Sigmoid colon (tissue), 7 donors: ENCODE measurements around the gene SLC6A11. TPM values are rescaled to one million over a fixed set of nuclear protein-coding genes. Genes with fewer than 3 reads are reported as not detected.

Experiments used
- DNase-seq: peaks from one replicate; pipeline ENCODE4 v3.0.0-alpha.2; 2019
- H3K27ac ChIP-seq, 4 donors: fragments of 200-600 bp; sonication (generic); one replicate each; pipeline ENCODE4 v1.5.1; 2016 to 2019; ENCODE audit warnings: mild to moderate bottlenecking in 1 of 4
- H3K27me3 ChIP-seq, 3 donors: fragments of 200-600 bp; sonication (generic); one replicate each; pipeline ENCODE4 v1.5.1; 2019; ENCODE audit warnings: mild to moderate bottlenecking in 1 of 3
- H3K36me3 ChIP-seq, 4 donors: fragments of 200-600 bp; sonication (generic); one replicate each; pipeline ENCODE4 v1.5.1; 2016 to 2019
- H3K4me1 ChIP-seq, 4 donors: fragments of 200-600 bp; sonication (generic); one replicate each; pipeline ENCODE4 v1.5.1; 2017 to 2019
- H3K4me3 ChIP-seq, 4 donors: fragments of 200-600 bp; sonication (generic); one replicate each; pipeline ENCODE4 v1.5.1; 2017 to 2019; ENCODE audit warnings: mild to moderate bottlenecking in 2 of 4, moderate library complexity in 1 of 4
- H3K9me3 ChIP-seq, 4 donors: fragments of 200-600 bp in 3 of 4; sonication (generic) in 3 of 4; one replicate each; pipeline versions ENCODE4 v1.5.1 to v1.6.1; 2013 to 2019
- CTCF ChIP-seq, 4 experiments: fragments of 450-650 bp in 3 of 4; fragments of 200-600 bp in 1 of 4; IDR thresholded peaks; one replicate each; pipeline ENCODE4 v1.5.1; 2016 to 2019; ENCODE audit warnings: antibody characterized with exemption in 4 of 4, mild to moderate bottlenecking in 3 of 4, moderate library complexity in 2 of 4
- EP300 ChIP-seq, 4 donors: sonication (generic); formaldehyde crosslinking; IDR thresholded peaks; one replicate each; pipeline ENCODE4 v1.6.1; 2017; ENCODE audit warnings: antibody characterized with exemption in 4 of 4
- POLR2A ChIP-seq, 2 donors: fragments of 450-650 bp; IDR thresholded peaks; one replicate each; pipeline ENCODE4 v1.6.1; 2016; ENCODE audit warnings: antibody characterized with exemption in 2 of 2, mild to moderate bottlenecking in 2 of 2, moderate library complexity in 2 of 2
- POLR2AphosphoS5 ChIP-seq, 4 donors: sonication (generic); formaldehyde crosslinking; IDR thresholded peaks; one replicate each; pipeline ENCODE4 v1.6.1; 2017; ENCODE audit warnings: antibody characterized with exemption in 4 of 4
- WGBS, 2 donors: extraction: QIAGEN DNeasy Blood & Tissue Kit; methylation state at CpG; one replicate each; pipeline ENCODE4 v1.1.7; 2013; 5-methylcytosine and 5-hydroxymethylcytosine counted together
- intact Hi-C: fragments of 100-400 bp; cut with DNase I; formaldehyde crosslinking; loops from one replicate; pipeline ENCODE4 v1.15.1; 2023
- polyA plus RNA-seq, 3 donors: library from polyadenylated mRNA; stranded (reverse); fragments of 200-250 nt; gene quantifications; one replicate each; pipeline ENCODE4 v1.2.3, GENCODE V29; 2013
- total RNA-seq, 4 donors: library from RNA; depleted of rRNA; stranded (reverse); fragments of >200 nt; gene quantifications; one replicate each; pipeline ENCODE4 v1.1.0, GENCODE V29; 2016
- donor health status: healthy with polysubstance abuse.
- donor health status: Bipolar disorder and iron deficiency.
- donor health status: healthy.

The SLC6A11 gene
- total and polyA plus RNA-seq, 7 donors: 0.03 to 0.14 TPM; not detected in 5

DNA sequence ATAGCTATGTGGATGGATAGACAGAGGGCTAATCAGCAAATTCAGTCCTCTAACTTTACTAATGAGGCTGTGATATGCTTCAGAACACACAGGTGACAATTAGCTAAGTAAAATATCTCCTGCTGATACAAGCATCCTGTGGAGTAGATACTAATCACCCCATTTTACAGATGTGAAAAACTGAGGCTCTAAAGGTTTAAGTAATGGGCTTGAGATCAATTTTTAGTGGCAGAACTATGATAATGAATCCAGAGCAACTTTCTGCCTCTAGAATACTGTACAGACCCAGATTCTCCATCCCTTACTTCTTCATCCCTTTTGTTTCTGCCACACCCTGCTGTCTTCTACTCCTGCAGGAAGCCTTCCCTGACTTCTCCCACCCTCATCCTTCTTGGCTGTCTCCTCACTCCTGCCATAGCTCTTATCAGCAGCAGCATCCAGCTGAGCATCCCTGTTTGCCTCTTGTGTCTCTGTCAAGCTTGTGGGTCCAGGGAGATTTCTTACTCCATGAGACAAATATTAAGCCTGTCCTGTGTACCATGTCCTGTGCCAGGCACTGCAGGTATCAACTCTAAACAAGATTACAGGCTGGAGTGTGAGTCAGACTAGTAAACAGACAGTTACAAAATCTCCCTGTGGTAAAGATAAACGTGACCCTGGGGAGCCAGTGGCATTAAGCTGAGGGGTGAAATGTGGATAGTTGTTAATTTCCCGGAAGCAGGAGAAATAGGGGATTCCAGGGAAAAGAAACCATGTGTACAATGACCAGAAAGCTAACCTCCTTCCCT is 39.2 kb downstream of the SLC6A11 start:
- WGBS, 2 donors: 32 to 51% methylated on average over 2 of the region's 2 CpGs
- no peaks in the 10 kb centered on the region for H3K4me1 ChIP-seq
- H3K9me3 ChIP-seq: no peaks in the 10 kb centered on the region
- peaks cover 0 to 10% (median 0%) of the 10 kb centered on the region in 3 donors for H3K27me3 ChIP-seq
- DNase-seq: no peak
- no peak overlapping the region for H3K4me3 ChIP-seq
- no peaks in the 10 kb centered on the region for H3K36me3 ChIP-seq
- intact Hi-C loops: no loop called here
- no peak for TF ChIP-seq POLR2AphosphoS5 (IDR thresholded peaks at IDR 0.05)
- TF ChIP-seq POLR2A (IDR thresholded peaks at IDR 0.05): no peak
- no peak for TF ChIP-seq EP300 (IDR thresholded peaks at IDR 0.05)
- TF ChIP-seq CTCF (IDR thresholded peaks at IDR 0.05): no peak
- H3K27ac ChIP-seq: no peak overlapping the region

DNA sequence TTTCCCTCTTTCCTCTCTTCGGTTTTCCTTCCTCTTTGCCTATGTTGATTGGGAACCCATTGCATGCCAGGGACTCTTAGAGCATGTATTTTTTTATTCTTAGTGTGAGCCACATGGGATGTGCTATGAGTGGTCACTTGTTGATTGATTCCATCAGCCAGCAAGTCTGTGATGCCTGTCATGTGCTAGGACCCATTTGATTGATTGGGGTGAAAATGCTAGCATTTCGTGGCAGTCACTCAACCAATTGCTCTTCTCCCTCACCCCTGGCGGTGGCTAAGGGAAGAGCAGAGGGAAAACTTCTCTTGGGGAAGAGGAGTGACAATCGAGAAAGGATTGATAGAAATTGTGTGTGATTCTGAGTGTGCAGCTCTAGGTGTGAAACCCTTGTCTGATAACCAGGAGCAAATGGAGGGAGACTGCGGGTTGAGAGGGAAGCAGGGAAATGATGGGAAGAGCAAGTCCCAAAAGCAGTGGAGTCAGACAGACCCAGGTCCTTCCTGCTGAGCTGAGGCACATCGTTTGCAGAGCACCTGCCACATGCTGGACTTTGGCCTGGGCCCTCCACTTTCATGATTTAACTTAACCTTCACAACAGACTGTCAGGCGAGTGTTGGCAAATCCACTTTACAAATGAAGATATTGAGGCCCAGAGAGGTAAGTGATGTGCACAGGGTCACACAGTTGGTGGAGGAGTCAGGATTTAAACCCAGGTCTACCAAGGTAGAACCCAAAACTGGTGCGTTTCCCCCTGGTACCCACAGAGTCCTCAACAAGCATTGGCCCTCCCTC is 40.0 kb downstream of the SLC6A11 start:
- no peaks in the 10 kb centered on the region for H3K36me3 ChIP-seq
- 41 to 60% methylated on average over 8 of the region's 8 CpGs for WGBS, 2 donors

GRCh38 chr3:10857235-10857634 is 41.2 kb downstream of the SLC6A11 start:
- intact Hi-C loops: no loop called here
- Histone ChIP-seq H3K9me3 (no peaks in the 10 kb centered on the region), H3K4me1 (no peaks in the 10 kb centered on the region), H3K27ac (no peak overlapping the region), H3K36me3 (no peaks in the 10 kb centered on the region), H3K4me3 (no peak overlapping the region), H3K27me3 (peaks cover 0 to 10% (median 0%) of the 10 kb centered on the region in 3 donors)
- WGBS, 2 donors: 77 to 85% methylated on average over 2 of the region's 2 CpGs
- TF ChIP-seq EP300 (IDR thresholded peaks at IDR 0.05) (no peak), CTCF (IDR thresholded peaks at IDR 0.05) (no peak), POLR2A (IDR thresholded peaks at IDR 0.05) (no peak), POLR2AphosphoS5 (IDR thresholded peaks at IDR 0.05) (no peak)
- DNase-seq: no peak

More for the DNA sequence above, 40.0 kb downstream of the SLC6A11 start:
- no peak for DNase-seq
- no peaks in the 10 kb centered on the region for H3K4me1 ChIP-seq
- H3K4me3 ChIP-seq: no peak overlapping the region
- peaks cover 0 to 10% (median 0%) of the 10 kb centered on the region in 3 donors for H3K27me3 ChIP-seq
- intact Hi-C loops: no loop called here
- no peaks in the 10 kb centered on the region for H3K9me3 ChIP-seq
- H3K27ac ChIP-seq: no peak overlapping the region
- no peak for TF ChIP-seq POLR2A (IDR thresholded peaks at IDR 0.05)
- TF ChIP-seq EP300 (IDR thresholded peaks at IDR 0.05): no peak

GRCh38 chr3:10858091-10858490 is 42.1 kb downstream of the SLC6A11 start:
- no peaks in the 10 kb centered on the region for H3K9me3 ChIP-seq
- intact Hi-C loops: no loop called here
- 46 to 73% methylated on average over 3 of the region's 3 CpGs for WGBS, 2 donors
- H3K27me3 ChIP-seq: peaks cover 0 to 10% (median 0%) of the 10 kb centered on the region in 3 donors
- no peaks in the 10 kb centered on the region for H3K36me3 ChIP-seq
- TF ChIP-seq POLR2AphosphoS5 (IDR thresholded peaks at IDR 0.05): no peak
- no peak for TF ChIP-seq POLR2A (IDR thresholded peaks at IDR 0.05)
- TF ChIP-seq EP300 (IDR thresholded peaks at IDR 0.05): no peak
- TF ChIP-seq CTCF (IDR thresholded peaks at IDR 0.05): no peak
- no peak overlapping the region for H3K27ac ChIP-seq
- H3K4me3 ChIP-seq: no peak overlapping the region
- DNase-seq: no peak
- H3K4me1 ChIP-seq: no peaks in the 10 kb centered on the region

- H3K9me3 ChIP-seq: no peaks in the 10 kb centered on the region
- no peaks in the 10 kb centered on the region for H3K27me3 ChIP-seq
- TF ChIP-seq POLR2AphosphoS5 (IDR thresholded peaks at IDR 0.05) (no peak), CTCF (IDR thresholded peaks at IDR 0.05) (no peak), POLR2A (IDR thresholded peaks at IDR 0.05) (no peak)
- H3K36me3 ChIP-seq: no peaks in the 10 kb centered on the region
- H3K4me1 ChIP-seq: no peaks in the 10 kb centered on the region
- no peak for DNase-seq
- 46 to 51% methylated on average over 5 of the region's 5 CpGs for WGBS, 2 donors
- no peak overlapping the region for H3K27ac ChIP-seq
- intact Hi-C loops: no loop called here
- no peak overlapping the region for H3K4me3 ChIP-seq
These were observed 51.4 kb downstream of the SLC6A11 start for GRCh38 chr3:10867384-10867783.
